ENCODE measurements around the gene ADAMTS18. TPM values are rescaled to one million over a fixed set of nuclear protein-coding genes. Genes with fewer than 3 reads are reported as not detected.

Gene ADAMTS18
- total RNA-seq (under 1 TPM; under 0.01 to 0.17 TPM), polyA plus RNA-seq (not detected)

GRCh38 chr16:77434530-77435271 is at the start of gene ADAMTS18:
ADAMTS18 (minus strand) TSS chr16:77435034; CDS start chr16:77434695, 339 bp downstream.
- peaks cover 0 to 18% (median 5%) of the 10 kb centered on the region in 4 donors for H3K27me3 ChIP-seq (ENCODE audit: control insufficient read depth in 4 of 4, insufficient read depth in 4 of 4, low read length in 3 of 4)
- DNase-seq (ENCODE audit: low spot score), result no peak

GRCh38 chr16:77480681-77481315 is 46.0 kb upstream of the ADAMTS18 start:
- H3K4me1 ChIP-seq (ENCODE audit: control insufficient read depth in 4 of 4, insufficient read depth in 4 of 4, low read length in 3 of 4), result no peaks in the 10 kb centered on the region
- WGBS, result 78% methylated on average over 3 of the region's 3 CpGs
- DNase-seq (ENCODE audit: low spot score), result no peak
- no peak for TF ChIP-seq JUND (IDR thresholded peaks at IDR 0.05)
- TF ChIP-seq EGR1 (IDR thresholded peaks at IDR 0.05; ENCODE audit: low read depth in 2 of 2), result no peak
- no peak for TF ChIP-seq ATF3 (IDR thresholded peaks at IDR 0.05)
- no peak for TF ChIP-seq HNF4A (conservative IDR thresholded peaks at IDR 0.05)
- TF ChIP-seq YY1 (IDR thresholded peaks at IDR 0.05), result no peak
- no peak for TF ChIP-seq ZBTB33 (IDR thresholded peaks at IDR 0.05)
- TF ChIP-seq REST (IDR thresholded peaks at IDR 0.05), result no peak
- no peak for TF ChIP-seq FOXA1 (IDR thresholded peaks at IDR 0.05)
- no peak for TF ChIP-seq RAD21 (IDR thresholded peaks at IDR 0.05)
- TF ChIP-seq CTCF (IDR thresholded peaks at IDR 0.05; ENCODE audit: low read depth, low read length, missing input control), result no peak
- no peak for TF ChIP-seq RXRA (IDR thresholded peaks at IDR 0.05)
- no peak for TF ChIP-seq FOXA2 (IDR thresholded peaks at IDR 0.05)

More at GRCh38 chr16:77434530-77435271, at the start of gene ADAMTS18:
- no peaks in the 10 kb centered on the region for H3K9me3 ChIP-seq (ENCODE audit: control insufficient read depth in 4 of 4, low read length in 3 of 4)
- TF ChIP-seq YY1 (IDR thresholded peaks at IDR 0.05), result no peak
- TF ChIP-seq ZBTB33 (IDR thresholded peaks at IDR 0.05), result no peak
- no peak for TF ChIP-seq FOXA1 (IDR thresholded peaks at IDR 0.05)
- no peak for TF ChIP-seq EGR1 (IDR thresholded peaks at IDR 0.05; ENCODE audit: low read depth in 2 of 2)
- no peak for TF ChIP-seq ATF3 (IDR thresholded peaks at IDR 0.05)
- no peak for TF ChIP-seq MAX (IDR thresholded peaks at IDR 0.05)
- TF ChIP-seq HNF4G (IDR thresholded peaks at IDR 0.05), result no peak
- TF ChIP-seq TAF1 (conservative IDR thresholded peaks at IDR 0.05), result no peak
- no peak for TF ChIP-seq RAD21 (IDR thresholded peaks at IDR 0.05)
- no peak for TF ChIP-seq JUND (IDR thresholded peaks at IDR 0.05)
- no peak for TF ChIP-seq FOXA2 (IDR thresholded peaks at IDR 0.05)
- no peak for TF ChIP-seq NR2F2 (IDR thresholded peaks at IDR 0.05)
- TF ChIP-seq GABPA (IDR thresholded peaks at IDR 0.05 in 1 of 2, conservative IDR thresholded peaks at IDR 0.05 in 1 of 2), result no peak
- no peak within 1 kb of the TSS for H3K9ac ChIP-seq (ENCODE audit: low read depth in 1 of 2, low read length in 2 of 2)
- H3K4me3 ChIP-seq (ENCODE audit: low read depth in 1 of 3, low read length in 3 of 3), result no peak within 1 kb of the TSS
- no peaks in the 10 kb centered on the region for H3K4me1 ChIP-seq (ENCODE audit: control insufficient read depth in 4 of 4, insufficient read depth in 4 of 4, low read length in 3 of 4)
- H3K27ac ChIP-seq (ENCODE audit: low read depth in 1 of 2, low read length in 2 of 2), result no peak within 1 kb of the TSS
- no peaks in the 10 kb centered on the region for H3K36me3 ChIP-seq (ENCODE audit: control insufficient read depth in 4 of 4, insufficient read depth in 3 of 4, low read depth in 1 of 4, low read length in 3 of 4)
- WGBS, result 3% methylated on average over 92 of the region's 92 CpGs

More at GRCh38 chr16:77480681-77481315, 46.0 kb upstream of the ADAMTS18 start:
- Histone ChIP-seq H3K36me3 (ENCODE audit: control insufficient read depth in 4 of 4, insufficient read depth in 3 of 4, low read depth in 1 of 4, low read length in 3 of 4) (no peaks in the 10 kb centered on the region), H3K9me3 (ENCODE audit: control insufficient read depth in 4 of 4, low read length in 3 of 4) (no peaks in the 10 kb centered on the region), H3K4me3 (ENCODE audit: low read depth in 1 of 3, low read length in 3 of 3) (no peak overlapping the region), H3K27ac (ENCODE audit: low read depth in 1 of 2, low read length in 2 of 2) (no peak overlapping the region), H3K27me3 (ENCODE audit: control insufficient read depth in 4 of 4, insufficient read depth in 4 of 4, low read length in 3 of 4) (peaks cover 0 to 3% (median 0%) of the 10 kb centered on the region in 4 donors), H3K9ac (ENCODE audit: low read depth in 1 of 2, low read length in 2 of 2) (no peak overlapping the region)

Data from liver (tissue), 9 donors.